ENCODE data around the gene CDC42EP5.
A peak's percentile ranks its signal among the peaks of the same experiment; 100 is the strongest.

The CDC42EP5 gene

GRCh38 chr19:54492568-54492967, 19.5 kb upstream of the CDC42EP5 start:
- DNase-seq (ENCODE audit: low spot score), result no peak
- TF ChIP-seq, protein P1, sequence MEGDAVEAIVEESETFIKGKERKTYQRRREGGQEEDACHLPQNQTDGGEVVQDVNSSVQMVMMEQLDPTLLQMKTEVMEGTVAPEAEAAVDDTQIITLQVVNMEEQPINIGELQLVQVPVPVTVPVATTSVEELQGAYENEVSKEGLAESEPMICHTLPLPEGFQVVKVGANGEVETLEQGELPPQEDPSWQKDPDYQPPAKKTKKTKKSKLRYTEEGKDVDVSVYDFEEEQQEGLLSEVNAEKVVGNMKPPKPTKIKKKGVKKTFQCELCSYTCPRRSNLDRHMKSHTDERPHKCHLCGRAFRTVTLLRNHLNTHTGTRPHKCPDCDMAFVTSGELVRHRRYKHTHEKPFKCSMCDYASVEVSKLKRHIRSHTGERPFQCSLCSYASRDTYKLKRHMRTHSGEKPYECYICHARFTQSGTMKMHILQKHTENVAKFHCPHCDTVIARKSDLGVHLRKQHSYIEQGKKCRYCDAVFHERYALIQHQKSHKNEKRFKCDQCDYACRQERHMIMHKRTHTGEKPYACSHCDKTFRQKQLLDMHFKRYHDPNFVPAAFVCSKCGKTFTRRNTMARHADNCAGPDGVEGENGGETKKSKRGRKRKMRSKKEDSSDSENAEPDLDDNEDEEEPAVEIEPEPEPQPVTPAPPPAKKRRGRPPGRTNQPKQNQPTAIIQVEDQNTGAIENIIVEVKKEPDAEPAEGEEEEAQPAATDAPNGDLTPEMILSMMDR (IDR thresholded peaks at IDR 0.05; ENCODE audit: extremely low read depth, missing control alignments), result no peak

DNA sequence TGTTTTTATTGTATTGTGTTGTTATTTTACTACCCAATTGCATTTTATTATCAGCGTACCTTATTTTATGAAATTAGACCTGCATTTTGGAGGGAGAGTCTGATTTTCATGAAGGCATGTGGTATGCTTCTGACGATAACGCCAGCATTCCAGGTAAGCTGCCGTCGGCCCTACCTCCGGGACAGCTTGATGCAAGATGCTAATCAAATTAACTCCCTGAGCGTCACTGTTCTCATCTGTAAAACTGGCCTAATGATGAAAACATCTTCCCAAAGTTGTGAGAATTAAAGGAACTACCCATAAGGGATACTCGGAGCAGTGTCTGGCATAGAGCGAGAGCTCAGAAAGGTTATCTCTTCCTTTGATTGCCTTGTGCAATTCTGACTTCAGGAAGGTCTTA, 16.7 kb upstream of the CDC42EP5 start:
- TF ChIP-seq, protein P1 (IDR thresholded peaks at IDR 0.05; ENCODE audit: extremely low read depth, missing control alignments), result no peak
- DNase-seq (ENCODE audit: low spot score), result no peak

DNA sequence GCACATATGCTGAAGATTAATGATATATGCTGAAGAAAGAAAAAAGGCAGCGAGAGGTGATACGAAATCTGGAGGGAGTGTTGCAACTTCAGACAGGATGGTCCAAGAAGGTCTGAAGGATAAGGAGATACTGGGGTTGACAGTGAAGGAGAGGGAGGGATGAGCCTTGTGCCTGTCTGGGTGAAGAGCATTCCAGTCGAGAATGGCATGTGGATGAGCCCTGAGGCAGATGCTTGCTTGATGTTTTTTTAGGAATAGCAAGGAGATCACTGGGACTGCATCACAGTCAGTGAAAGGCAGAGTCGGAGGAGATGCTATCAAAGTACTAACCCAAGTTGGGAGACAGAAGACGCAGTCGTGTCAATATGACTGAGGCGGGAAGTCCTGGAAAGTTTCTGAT, 16.2 kb upstream of the CDC42EP5 start:
- TF ChIP-seq, protein P1 (IDR thresholded peaks at IDR 0.05; ENCODE audit: extremely low read depth, missing control alignments), result no peak
- no peak for DNase-seq (ENCODE audit: low spot score)

DNA sequence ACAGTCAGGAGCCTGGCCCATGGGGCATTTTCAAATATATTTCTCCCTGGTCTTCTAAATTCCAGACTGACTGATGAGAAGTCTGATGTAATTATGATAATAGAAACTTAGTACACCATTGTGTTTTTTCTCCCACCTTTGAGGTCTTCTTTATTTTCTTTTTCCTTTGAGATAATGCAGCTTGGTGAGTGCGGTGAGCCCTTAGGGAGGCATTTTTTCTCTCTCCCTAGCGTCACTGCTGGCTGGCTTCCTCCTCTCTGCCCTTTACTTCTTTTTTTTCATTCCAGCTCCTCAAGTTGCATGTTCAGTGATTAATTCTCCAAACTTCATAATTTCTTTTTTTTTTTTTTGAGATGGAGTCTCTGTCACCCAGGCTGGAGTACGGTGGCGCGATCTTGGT, 12.8 kb upstream of the CDC42EP5 start:
- DNase-seq (ENCODE audit: low spot score), result no peak
- TF ChIP-seq, protein P1 (IDR thresholded peaks at IDR 0.05; ENCODE audit: extremely low read depth, missing control alignments), result no peak

GRCh38 chr19:54484451-54484850, 11.4 kb upstream of the CDC42EP5 start:
- TF ChIP-seq, protein P1 (IDR thresholded peaks at IDR 0.05; ENCODE audit: extremely low read depth, missing control alignments), result no peak
- no peak for DNase-seq (ENCODE audit: low spot score)

GRCh38 chr19:54482889-54483288, 9.8 kb upstream of the CDC42EP5 start:
- DNase-seq (ENCODE audit: low spot score), result no peak
- TF ChIP-seq, protein P1 (IDR thresholded peaks at IDR 0.05; ENCODE audit: extremely low read depth, missing control alignments), result no peak

- TF ChIP-seq, protein P1 (IDR thresholded peaks at IDR 0.05; ENCODE audit: extremely low read depth, missing control alignments), result peak; percentile 66
- peak; percentile 60 for DNase-seq (ENCODE audit: low spot score)
These were observed 8.3 kb upstream of the CDC42EP5 start for GRCh38 chr19:54481326-54481930.

Measured in GM20000 (cell line).